ENCODE results near the gene DIP2C.

Gene DIP2C

DNA sequence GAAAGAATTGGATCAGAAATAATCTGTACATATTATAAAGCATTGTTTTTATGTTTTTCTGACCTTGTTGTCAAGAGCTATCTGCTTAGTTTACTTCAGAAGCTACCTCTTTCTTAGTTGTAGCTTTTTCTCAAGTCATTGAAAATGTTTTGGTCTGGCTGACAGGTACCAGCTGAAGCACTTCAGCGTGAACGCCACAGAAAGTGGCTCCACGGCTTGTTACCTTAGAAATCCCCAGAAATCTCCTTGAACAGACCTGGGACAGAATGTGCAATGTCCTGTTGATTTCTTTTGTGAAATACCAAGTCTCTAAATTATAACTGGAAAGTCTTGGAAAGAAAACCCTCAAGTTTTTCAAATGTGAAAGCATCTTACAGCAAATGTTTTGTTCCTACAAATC, 457.4 kb downstream of the DIP2C start:
- DNase-seq (ENCODE audit: low spot score) = no peak

DNA sequence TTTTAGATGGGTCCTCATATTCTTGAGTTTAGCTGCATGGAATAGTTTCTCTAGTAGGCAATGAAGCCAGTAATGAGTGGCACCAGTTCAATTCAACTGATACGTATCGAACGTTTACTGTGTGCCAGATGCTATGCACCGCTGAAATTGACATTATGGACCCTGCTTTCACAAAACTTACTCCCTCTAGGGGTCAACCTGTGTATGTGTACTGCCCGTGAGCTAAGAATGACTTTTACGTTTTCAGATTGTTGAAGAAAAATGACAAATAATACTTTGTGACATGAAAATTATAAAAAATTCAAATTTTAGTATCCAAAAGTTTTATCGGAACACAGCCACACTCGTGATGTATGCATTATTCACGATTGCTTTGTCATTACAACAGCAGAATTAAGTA, 458.7 kb downstream of the DIP2C start:
- DNase-seq (ENCODE audit: low spot score) = no peak

DNA sequence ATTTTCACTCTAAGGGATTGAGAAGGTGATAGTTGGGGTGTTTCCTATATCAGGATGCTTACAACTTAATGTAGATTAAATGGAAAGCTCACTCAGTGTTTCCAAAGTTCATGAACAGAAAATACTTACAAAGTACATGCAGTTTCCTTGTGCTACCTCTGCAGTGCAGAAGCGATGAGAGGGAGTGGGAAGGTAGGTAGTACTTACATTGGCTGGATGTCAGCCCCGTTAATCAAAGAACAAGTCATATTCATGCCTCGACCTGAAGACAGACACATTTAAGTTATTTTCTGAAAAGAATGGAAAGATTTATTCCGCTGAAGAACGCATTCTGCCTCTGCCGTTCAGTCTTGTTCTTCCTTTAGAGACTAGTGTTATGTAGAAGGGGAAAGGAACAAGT, 461.1 kb downstream of the DIP2C start:
- DNase-seq (ENCODE audit: low spot score) = no peak

DNA sequence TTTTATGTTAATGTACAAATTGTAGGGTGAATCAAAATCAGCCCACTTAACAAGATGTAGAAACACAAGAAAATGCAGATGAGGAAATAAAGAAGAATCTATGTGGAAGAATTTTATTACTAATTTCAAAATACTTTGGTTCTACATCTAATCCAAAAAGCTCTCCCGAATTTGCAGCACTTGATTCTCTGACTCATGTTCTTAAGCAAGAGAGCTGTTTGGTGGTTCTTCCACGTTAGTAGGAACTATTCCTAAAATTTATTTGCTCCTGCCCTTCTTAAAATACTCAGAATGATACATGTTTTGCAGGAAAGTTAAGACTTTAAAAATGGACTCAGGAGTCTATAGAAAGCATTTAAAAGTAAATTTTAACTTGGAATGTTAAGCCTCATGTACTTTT, 462.5 kb downstream of the DIP2C start:
- peak; percentile 71 for DNase-seq (ENCODE audit: low spot score)

DNA sequence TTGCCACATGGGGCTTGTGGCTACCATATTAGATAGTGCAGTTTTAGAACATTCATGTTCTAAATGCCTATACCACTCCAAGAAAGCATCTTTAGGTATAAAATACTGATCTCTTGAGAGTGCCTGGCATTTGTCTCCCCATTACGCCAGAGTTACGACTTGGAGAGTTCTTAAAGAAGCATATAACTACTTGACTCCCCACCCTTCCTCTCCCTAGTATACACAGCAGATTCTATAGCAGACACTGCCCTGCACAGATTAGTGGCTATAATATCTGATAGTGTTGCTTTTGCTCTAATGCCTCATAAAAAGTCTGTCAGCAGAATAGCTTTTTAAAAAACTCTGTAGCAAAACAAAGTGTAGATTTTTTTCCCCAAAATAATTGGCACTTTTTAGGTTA, 463.4 kb downstream of the DIP2C start:
- DNase-seq (ENCODE audit: low spot score) = no peak

DNA sequence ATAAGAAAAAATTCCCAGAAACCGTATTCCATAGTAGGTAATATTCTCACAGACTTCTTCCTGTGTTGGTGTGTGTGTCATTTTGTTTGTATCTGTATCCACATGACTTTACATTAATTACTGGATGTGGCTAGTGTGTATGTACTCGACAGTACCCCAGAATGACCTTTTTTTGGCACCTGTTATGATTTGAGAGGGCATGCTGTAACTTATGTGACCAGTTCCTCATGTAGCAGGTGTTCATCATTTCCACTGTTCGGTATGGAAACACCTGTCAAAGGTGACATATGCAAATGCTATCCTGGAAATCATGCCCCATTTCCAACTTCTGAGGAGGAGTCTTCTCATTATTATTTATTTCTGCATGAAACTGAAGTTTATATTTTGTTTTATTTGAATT, 464.9 kb downstream of the DIP2C start:
- no peak for DNase-seq (ENCODE audit: low spot score)

Data from AG20443 (cell line).